HL-60 (cell line): ENCODE data around the gene CLCA4.

Experiments used
- GABPA ChIP-seq: IDR thresholded peaks from 2 replicates; pipeline ENCODE4 v1.6.1; 2012; ENCODE audit warnings: low read depth
- POLR2AphosphoS5 ChIP-seq: IDR thresholded peaks from 2 replicates; pipeline ENCODE4 v1.6.1; 2012; ENCODE audit warnings: low read depth
- REST ChIP-seq: IDR thresholded peaks from 2 replicates; pipeline ENCODE4 v1.6.1; 2012; ENCODE audit warnings: low read depth; ENCODE audit not compliant: insufficient replicate concordance
- TF ChIP-seq, protein P1 (sequence below): IDR thresholded peaks from one replicate; pipeline ENCODE4 v1.5.1; 2011; ENCODE audit warnings: low read length, control low read depth, inconsistent platforms; ENCODE audit not compliant: insufficient read depth

- TF ChIP-seq REST = no peak
- TF ChIP-seq, protein P1, sequence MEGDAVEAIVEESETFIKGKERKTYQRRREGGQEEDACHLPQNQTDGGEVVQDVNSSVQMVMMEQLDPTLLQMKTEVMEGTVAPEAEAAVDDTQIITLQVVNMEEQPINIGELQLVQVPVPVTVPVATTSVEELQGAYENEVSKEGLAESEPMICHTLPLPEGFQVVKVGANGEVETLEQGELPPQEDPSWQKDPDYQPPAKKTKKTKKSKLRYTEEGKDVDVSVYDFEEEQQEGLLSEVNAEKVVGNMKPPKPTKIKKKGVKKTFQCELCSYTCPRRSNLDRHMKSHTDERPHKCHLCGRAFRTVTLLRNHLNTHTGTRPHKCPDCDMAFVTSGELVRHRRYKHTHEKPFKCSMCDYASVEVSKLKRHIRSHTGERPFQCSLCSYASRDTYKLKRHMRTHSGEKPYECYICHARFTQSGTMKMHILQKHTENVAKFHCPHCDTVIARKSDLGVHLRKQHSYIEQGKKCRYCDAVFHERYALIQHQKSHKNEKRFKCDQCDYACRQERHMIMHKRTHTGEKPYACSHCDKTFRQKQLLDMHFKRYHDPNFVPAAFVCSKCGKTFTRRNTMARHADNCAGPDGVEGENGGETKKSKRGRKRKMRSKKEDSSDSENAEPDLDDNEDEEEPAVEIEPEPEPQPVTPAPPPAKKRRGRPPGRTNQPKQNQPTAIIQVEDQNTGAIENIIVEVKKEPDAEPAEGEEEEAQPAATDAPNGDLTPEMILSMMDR = no peak
- no peak for TF ChIP-seq GABPA
- no peak for TF ChIP-seq POLR2AphosphoS5
Observed at GRCh38 chr1:86541859-86542258, 5.0 kb upstream of the CLCA4 start.
